ENCODE results near the gene ETV4. TPM values are rescaled to one million over a fixed set of nuclear protein-coding genes. Genes with fewer than 3 reads are reported as not detected.

ETV4 gene
- total RNA-seq, 2 donors from 2014 or later = 51.1 to 83.0 TPM

DNA sequence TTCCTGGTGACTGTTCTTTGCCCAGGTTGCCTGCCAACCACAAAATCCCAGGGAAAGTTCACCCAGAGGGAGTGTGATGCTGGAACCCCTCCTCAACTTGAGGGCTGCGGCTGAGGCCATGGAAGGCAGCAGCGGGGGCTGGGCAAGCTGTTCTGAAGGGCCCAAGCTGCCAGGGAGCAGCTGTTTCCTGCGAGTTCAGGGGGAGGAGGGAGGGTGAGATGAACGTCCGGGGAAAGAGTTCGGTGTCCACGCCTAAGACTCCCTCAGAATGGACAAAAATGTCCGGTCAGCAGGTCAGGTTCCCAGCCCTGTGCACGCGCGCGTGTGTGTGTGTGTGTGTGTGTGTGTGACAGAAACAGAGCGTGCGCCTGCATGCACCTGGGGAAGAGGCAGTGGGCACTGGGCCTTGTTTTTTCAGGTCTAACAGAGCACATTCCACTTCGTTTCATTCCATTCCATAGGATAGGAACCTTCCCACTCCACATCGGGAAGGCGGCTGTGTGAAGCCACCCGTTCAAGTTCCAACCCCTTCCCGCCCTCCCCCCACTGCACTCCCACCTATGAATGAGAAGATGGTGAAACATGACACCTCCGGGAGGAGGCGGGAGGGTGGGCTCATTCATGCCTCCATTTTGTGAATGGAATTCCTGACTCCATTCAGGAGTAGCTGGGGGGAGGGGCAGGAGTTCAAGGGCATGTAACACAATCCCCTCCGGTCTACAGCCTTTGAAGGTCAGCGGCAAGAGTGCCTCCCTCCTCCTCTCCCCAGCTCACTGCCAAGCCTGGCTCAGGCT is 15.7 kb downstream of the ETV4 start:
- H3K4me1 ChIP-seq (ENCODE audit: control insufficient read depth, insufficient read depth, low read length) = peaks cover 26% of the 10 kb centered on the region
- no peaks in the 10 kb centered on the region for H3K9me3 Mint-ChIP-seq
- H3K36me3 Mint-ChIP-seq (ENCODE audit: low read depth) = peaks cover 39% of the 10 kb centered on the region
- peak overlapping the region; percentile 84 for H3K9ac ChIP-seq (ENCODE audit: extremely low read depth, low read length, poor library complexity, severe bottlenecking)
- H3K4me1 Mint-ChIP-seq = peaks cover 43% of the 10 kb centered on the region
- H3K36me3 ChIP-seq (ENCODE audit: control insufficient read depth, insufficient read depth, low read length) = peaks cover 66% of the 10 kb centered on the region
- H3K27me3 Mint-ChIP-seq (ENCODE audit: insufficient read depth) = no peaks in the 10 kb centered on the region
- H3K27ac ChIP-seq (ENCODE audit: low read depth, low read length) = peak overlapping the region; percentile 93
- no peaks in the 10 kb centered on the region for H3K9me3 ChIP-seq (ENCODE audit: control insufficient read depth, low read length)
- 5 to 12% methylated on average over 4 to 23 of the region's 23 CpGs for WGBS, 2 experiments (ENCODE audit: insufficient coverage in 1 of 2, insufficient read length in 1 of 2)
- DNase-seq = peak; percentile 100
- H3K4me3 ChIP-seq (ENCODE audit: low read length) = peak overlapping the region; percentile 70
- H3K27me3 ChIP-seq (ENCODE audit: control insufficient read depth, insufficient read depth, low read length, poor library complexity, severe bottlenecking) = no peaks in the 10 kb centered on the region
- H3K27ac Mint-ChIP-seq = peak overlapping the region; percentile 98
- TF ChIP-seq, protein P1, sequence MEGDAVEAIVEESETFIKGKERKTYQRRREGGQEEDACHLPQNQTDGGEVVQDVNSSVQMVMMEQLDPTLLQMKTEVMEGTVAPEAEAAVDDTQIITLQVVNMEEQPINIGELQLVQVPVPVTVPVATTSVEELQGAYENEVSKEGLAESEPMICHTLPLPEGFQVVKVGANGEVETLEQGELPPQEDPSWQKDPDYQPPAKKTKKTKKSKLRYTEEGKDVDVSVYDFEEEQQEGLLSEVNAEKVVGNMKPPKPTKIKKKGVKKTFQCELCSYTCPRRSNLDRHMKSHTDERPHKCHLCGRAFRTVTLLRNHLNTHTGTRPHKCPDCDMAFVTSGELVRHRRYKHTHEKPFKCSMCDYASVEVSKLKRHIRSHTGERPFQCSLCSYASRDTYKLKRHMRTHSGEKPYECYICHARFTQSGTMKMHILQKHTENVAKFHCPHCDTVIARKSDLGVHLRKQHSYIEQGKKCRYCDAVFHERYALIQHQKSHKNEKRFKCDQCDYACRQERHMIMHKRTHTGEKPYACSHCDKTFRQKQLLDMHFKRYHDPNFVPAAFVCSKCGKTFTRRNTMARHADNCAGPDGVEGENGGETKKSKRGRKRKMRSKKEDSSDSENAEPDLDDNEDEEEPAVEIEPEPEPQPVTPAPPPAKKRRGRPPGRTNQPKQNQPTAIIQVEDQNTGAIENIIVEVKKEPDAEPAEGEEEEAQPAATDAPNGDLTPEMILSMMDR (conservative IDR thresholded peaks at IDR 0.05) = no peak
- H3K4me3 Mint-ChIP-seq = peak overlapping the region; percentile 53

DNA sequence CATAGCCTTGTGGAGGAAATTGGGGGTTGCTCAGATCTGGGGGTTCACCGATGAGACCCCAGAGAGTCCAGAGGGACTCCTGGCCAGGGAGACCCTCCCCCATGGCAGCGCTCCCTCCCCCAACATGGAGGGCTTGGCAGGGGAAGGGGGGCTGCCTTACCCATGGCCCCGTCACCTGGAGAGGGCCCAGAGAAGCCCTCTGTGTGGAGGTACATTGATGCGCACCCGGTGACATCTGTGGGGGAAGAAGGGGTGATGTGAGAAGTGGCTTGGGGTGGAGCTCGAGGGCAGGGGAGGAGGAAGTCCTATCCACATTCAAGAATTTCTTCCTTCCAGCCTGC is 16.2 kb downstream of the ETV4 start:
- H3K27ac Mint-ChIP-seq = peak overlapping the region; percentile 98
- peak overlapping the region; percentile 70 for H3K4me3 ChIP-seq (ENCODE audit: low read length)
- peaks cover 32% of the 10 kb centered on the region for H3K4me1 ChIP-seq (ENCODE audit: control insufficient read depth, insufficient read depth, low read length)
- peaks cover 47% of the 10 kb centered on the region for H3K4me1 Mint-ChIP-seq
- peaks cover 38% of the 10 kb centered on the region for H3K36me3 Mint-ChIP-seq (ENCODE audit: low read depth)
- no peaks in the 10 kb centered on the region for H3K9me3 ChIP-seq (ENCODE audit: control insufficient read depth, low read length)
- WGBS, 2 experiments (ENCODE audit: insufficient coverage in 1 of 2, insufficient read length in 1 of 2) = 40 to 78% methylated on average over 1 to 5 of the region's 6 CpGs
- H3K27me3 ChIP-seq (ENCODE audit: control insufficient read depth, insufficient read depth, low read length, poor library complexity, severe bottlenecking) = no peaks in the 10 kb centered on the region
- peak overlapping the region; percentile 53 for H3K4me3 Mint-ChIP-seq
- peak overlapping the region; percentile 93 for H3K27ac ChIP-seq (ENCODE audit: low read depth, low read length)
- no peaks in the 10 kb centered on the region for H3K9me3 Mint-ChIP-seq
- DNase-seq = no peak
- TF ChIP-seq, protein P1 (conservative IDR thresholded peaks at IDR 0.05) = no peak
- H3K36me3 ChIP-seq (ENCODE audit: control insufficient read depth, insufficient read depth, low read length) = peaks cover 65% of the 10 kb centered on the region
- H3K9ac ChIP-seq (ENCODE audit: extremely low read depth, low read length, poor library complexity, severe bottlenecking) = peak overlapping the region; percentile 84
- H3K27me3 Mint-ChIP-seq (ENCODE audit: insufficient read depth) = no peaks in the 10 kb centered on the region

DNA sequence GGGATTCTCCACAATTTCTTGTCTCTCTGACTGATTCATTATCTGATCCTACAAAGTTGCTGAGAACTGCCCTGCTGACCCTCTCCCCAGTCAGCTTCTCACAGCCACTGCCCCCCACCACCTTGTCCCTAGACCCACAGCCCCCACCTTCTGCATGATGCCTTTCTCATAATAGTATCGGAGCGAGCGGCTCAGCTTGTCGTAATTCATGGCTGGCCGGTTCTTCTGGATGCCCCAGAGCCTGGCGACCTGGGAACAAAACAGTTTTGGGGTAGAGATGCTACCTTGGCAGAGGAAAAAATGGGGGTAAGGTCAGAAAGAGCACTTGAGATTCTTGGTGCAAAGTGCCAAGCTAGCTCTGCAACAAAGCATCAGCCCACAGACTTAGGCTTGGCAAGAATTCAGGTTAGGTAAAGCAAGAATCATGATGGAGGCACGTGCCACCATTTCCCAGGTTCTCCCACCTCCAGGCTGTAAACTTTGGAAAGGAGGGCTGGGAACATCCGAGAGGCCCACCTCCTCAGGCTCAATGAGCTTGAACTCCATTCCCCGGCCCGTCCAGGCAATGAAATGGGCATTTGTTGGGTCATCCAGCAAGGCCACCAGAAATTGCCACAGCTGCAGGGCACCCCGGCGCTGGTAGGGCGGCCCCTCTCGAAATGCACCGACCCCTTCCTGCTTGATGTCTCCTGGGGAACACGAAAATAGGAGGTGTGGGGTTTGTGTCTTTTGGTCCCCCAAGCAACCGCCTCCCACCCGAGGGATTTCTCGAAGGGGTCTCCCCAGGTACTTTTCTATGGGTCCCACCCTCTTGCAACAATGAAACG is 16.9 kb downstream of the ETV4 start:
- peaks cover 37% of the 10 kb centered on the region for H3K4me1 ChIP-seq (ENCODE audit: control insufficient read depth, insufficient read depth, low read length)

More for the DNA sequence above, 16.9 kb downstream of the ETV4 start:
- H3K9me3 ChIP-seq (ENCODE audit: control insufficient read depth, low read length) = no peaks in the 10 kb centered on the region
- Mint-ChIP-seq H3K27ac (peak overlapping the region; percentile 98), H3K27me3 (ENCODE audit: insufficient read depth) (no peaks in the 10 kb centered on the region), H3K9me3 (no peaks in the 10 kb centered on the region), H3K36me3 (ENCODE audit: low read depth) (peaks cover 44% of the 10 kb centered on the region), H3K4me3 (no peak overlapping the region), H3K4me1 (peaks cover 54% of the 10 kb centered on the region)
- TF ChIP-seq, protein P1 (conservative IDR thresholded peaks at IDR 0.05) = no peak
- H3K9ac ChIP-seq (ENCODE audit: extremely low read depth, low read length, poor library complexity, severe bottlenecking) = no peak overlapping the region
- DNase-seq = peak; percentile 48
- WGBS, 2 experiments (ENCODE audit: insufficient coverage in 1 of 2, insufficient read length in 1 of 2) = 91% methylated on average over 11 to 20 of the region's 20 CpGs
- peaks cover 70% of the 10 kb centered on the region for H3K36me3 ChIP-seq (ENCODE audit: control insufficient read depth, insufficient read depth, low read length)
- H3K27ac ChIP-seq (ENCODE audit: low read depth, low read length) = no peak overlapping the region
- H3K4me3 ChIP-seq (ENCODE audit: low read length) = no peak overlapping the region
- H3K27me3 ChIP-seq (ENCODE audit: control insufficient read depth, insufficient read depth, low read length, poor library complexity, severe bottlenecking) = no peaks in the 10 kb centered on the region
